ENCODE data around the gene NSFL1C. TPM values are rescaled to one million over a fixed set of nuclear protein-coding genes. Genes with fewer than 3 reads are reported as not detected.

The NSFL1C gene
- total RNA-seq, 2 experiments from 2014 or later: 67.2 to 67.9 TPM

- intact Hi-C loops (cut with micrococcal nuclease): no loop called here
- TF ChIP-seq CTCF (IDR thresholded peaks at IDR 0.05): no peak
- no peak for DNase-seq
- H3K4me3 Mint-ChIP-seq: no peak overlapping the region
- H3K27me3 Mint-ChIP-seq: peaks cover 20% of the 10 kb centered on the region
- H3K9me3 Mint-ChIP-seq: no peaks in the 10 kb centered on the region
- ChIA-PET CTCF (interaction anchor here (1.0 to 2.7 kb wide), 4 partner anchors 11 to 285 kb away, joined by 4 to 11 read pairs (median 5); no protein-coding TSS in a partner anchor), POLR2A (no interaction called here)
- peaks cover 12% of the 10 kb centered on the region for H3K4me1 Mint-ChIP-seq (ENCODE audit: low read depth)
- no peak overlapping the region for H3K27ac Mint-ChIP-seq
- no peaks in the 10 kb centered on the region for H3K36me3 Mint-ChIP-seq (ENCODE audit: low read depth)
- ATAC-seq: no peak
These were observed 25.4 kb upstream of the NSFL1C start for GRCh38 chr20:1491860-1492642.

- TF ChIP-seq CTCF (IDR thresholded peaks at IDR 0.05): no peak
- ATAC-seq (no peak), DNase-seq (no peak)
- no peaks in the 10 kb centered on the region for H3K36me3 Mint-ChIP-seq (ENCODE audit: low read depth)
- intact Hi-C loops (cut with micrococcal nuclease): no loop called here
- no peaks in the 10 kb centered on the region for H3K9me3 Mint-ChIP-seq
- POLR2A ChIA-PET: interaction anchor here (1.2 kb wide), 1 partner anchor 24 kb away, joined by 3 read pairs; the partner anchor contains the start of gene NSFL1C
- CTCF ChIA-PET: interaction anchor here (1.4 to 2.8 kb wide), 3 partner anchors 12 to 286 kb away, joined by 4 to 19 read pairs (median 11); no protein-coding TSS in a partner anchor
- H3K4me1 Mint-ChIP-seq (ENCODE audit: low read depth): peaks cover 12% of the 10 kb centered on the region
- no peak within 1 kb of the TSS for H3K4me3 Mint-ChIP-seq
- H3K27ac Mint-ChIP-seq: no peak within 1 kb of the TSS
- peaks cover 20% of the 10 kb centered on the region for H3K27me3 Mint-ChIP-seq
These were observed 24.7 kb upstream of the NSFL1C start, which contains the start of gene SIRPB2 for GRCh38 chr20:1491281-1491840. Gene SIRPB2 (minus strand): TSS chr20:1491420. CDS start chr20:1491359, 61 bp downstream.

GRCh38 chr20:1490643-1491195 lies 24.1 kb upstream of the NSFL1C start:
- peaks cover 17% of the 10 kb centered on the region for H3K27me3 Mint-ChIP-seq
- no peaks in the 10 kb centered on the region for H3K9me3 Mint-ChIP-seq
- no peak for DNase-seq
- TF ChIP-seq CTCF (IDR thresholded peaks at IDR 0.05): no peak
- POLR2A ChIA-PET: interaction anchor here (1.2 kb wide), 1 partner anchor 24 kb away, joined by 3 read pairs; the partner anchor contains the start of gene NSFL1C
- intact Hi-C loops (cut with micrococcal nuclease): no loop called here
- no peak for ATAC-seq
- H3K27ac Mint-ChIP-seq: no peak overlapping the region
- H3K4me3 Mint-ChIP-seq: no peak overlapping the region
- H3K4me1 Mint-ChIP-seq (ENCODE audit: low read depth): peaks cover 12% of the 10 kb centered on the region
- H3K36me3 Mint-ChIP-seq (ENCODE audit: low read depth): no peaks in the 10 kb centered on the region
- CTCF ChIA-PET: interaction anchor here (1.1 to 2.8 kb wide), 3 partner anchors 13 to 286 kb away, joined by 3 to 19 read pairs (median 11); no protein-coding TSS in a partner anchor

- POLR2A ChIA-PET: interaction anchor here (0.9 kb wide), 1 partner anchor 292 kb away, joined by 3 read pairs; no protein-coding TSS in a partner anchor
- no peak for DNase-seq
- Mint-ChIP-seq H3K36me3 (ENCODE audit: low read depth) (no peaks in the 10 kb centered on the region), H3K9me3 (no peaks in the 10 kb centered on the region), H3K27ac (no peak overlapping the region), H3K27me3 (peaks cover 18% of the 10 kb centered on the region), H3K4me3 (no peak overlapping the region), H3K4me1 (ENCODE audit: low read depth) (peaks cover 12% of the 10 kb centered on the region)
- ATAC-seq: no peak
- CTCF ChIA-PET: interaction anchor here (1.1 to 2.8 kb wide), 3 partner anchors 14 to 287 kb away, joined by 3 to 19 read pairs (median 11); no protein-coding TSS in a partner anchor
- intact Hi-C loops (cut with micrococcal nuclease): no loop called here
- no peak for TF ChIP-seq CTCF (IDR thresholded peaks at IDR 0.05)
These were observed 23.3 kb upstream of the NSFL1C start for GRCh38 chr20:1489764-1490436.

All from activated CD8-positive, alpha-beta T cell treated with anti-CD3 and anti-CD28 coated beads for 36 hours (primary cell).